Lower leg skin (tissue), 3 donors: ENCODE measurements around the gene HECTD4.

Experiments used
- CTCF ChIP-seq, 3 donors: fragments of 450-650 bp; IDR thresholded peaks; one replicate each; pipeline ENCODE4 v1.5.1; 2016; ENCODE audit warnings: antibody characterized with exemption in 3 of 3, mild to moderate bottlenecking in 3 of 3, moderate library complexity in 2 of 3
- POLR2A ChIP-seq, 2 donors: fragments of 450-650 bp; IDR thresholded peaks; one replicate each; pipeline ENCODE4 v1.6.1; 2016 to 2017; ENCODE audit warnings: antibody characterized with exemption in 2 of 2, mild to moderate bottlenecking in 1 of 2, moderate library complexity in 1 of 2

- no peak for TF ChIP-seq CTCF (IDR thresholded peaks at IDR 0.05)
- peak in 1 of 2 donors; percentile 2 for TF ChIP-seq POLR2A (IDR thresholded peaks at IDR 0.05)
These were observed 27.1 kb upstream of the HECTD4 start, which contains the start of gene RPL6 for GRCh38 chr12:112409064-112409905.
